Measurements from ENCODE around the gene OR6Y1.

Gene OR6Y1

GRCh38 chr1:158547533-158547932 lies 6.7 kb downstream of the OR6Y1 start:
- ChIA-PET POLR2A (no interaction called here), CTCF (interaction anchor here (1.0 kb wide), 1 partner anchor 8 kb away, joined by 4 read pairs; no protein-coding TSS in a partner anchor)
- no peak for TF ChIP-seq CTCF (IDR thresholded peaks at IDR 0.05; ENCODE audit: control extremely low read depth, extremely low read depth, low read depth, missing control alignments)
- DNase-seq (ENCODE audit: extremely low spot score) = no peak

GRCh38 chr1:158537609-158538008 lies 16.6 kb downstream of the OR6Y1 start:
- CTCF ChIA-PET = no interaction called here
- POLR2A ChIA-PET = no interaction called here
- no peak for TF ChIP-seq CTCF (IDR thresholded peaks at IDR 0.05; ENCODE audit: control extremely low read depth, extremely low read depth, low read depth, missing control alignments)
- no peak for DNase-seq (ENCODE audit: extremely low spot score)

- ChIA-PET CTCF (no interaction called here), POLR2A (no interaction called here)
- DNase-seq (ENCODE audit: extremely low spot score) = no peak
- no peak for TF ChIP-seq CTCF (IDR thresholded peaks at IDR 0.05; ENCODE audit: control extremely low read depth, extremely low read depth, low read depth, missing control alignments)
Observed at GRCh38 chr1:158534496-158534895, 19.7 kb downstream of the OR6Y1 start.

- no peak for DNase-seq (ENCODE audit: extremely low spot score)
- TF ChIP-seq CTCF (IDR thresholded peaks at IDR 0.05; ENCODE audit: control extremely low read depth, extremely low read depth, low read depth, missing control alignments) = peak; percentile 40
- CTCF ChIA-PET = interaction anchor here (0.9 to 2.1 kb wide), 4 partner anchors 8 to 471 kb away, joined by 3 to 8 read pairs (median 4); no protein-coding TSS in a partner anchor
- POLR2A ChIA-PET = no interaction called here
Observed at GRCh38 chr1:158527190-158527815, 26.9 kb downstream of the OR6Y1 start.

GRCh38 chr1:158521666-158522058 lies 32.5 kb downstream of the OR6Y1 start:
- no peak for DNase-seq (ENCODE audit: extremely low spot score)
- no peak for TF ChIP-seq CTCF (IDR thresholded peaks at IDR 0.05; ENCODE audit: control extremely low read depth, extremely low read depth, low read depth, missing control alignments)
- ChIA-PET CTCF (interaction anchor here (0.8 to 1.0 kb wide), 2 partner anchors 27 to 547 kb away, joined by 3 read pairs; no protein-coding TSS in a partner anchor), POLR2A (no interaction called here)

- no peak for DNase-seq (ENCODE audit: extremely low spot score)
- TF ChIP-seq CTCF (IDR thresholded peaks at IDR 0.05; ENCODE audit: control extremely low read depth, extremely low read depth, low read depth, missing control alignments) = no peak
- ChIA-PET POLR2A (no interaction called here), CTCF (interaction anchor here (0.8 to 1.0 kb wide), 2 partner anchors 27 to 548 kb away, joined by 3 read pairs; no protein-coding TSS in a partner anchor)
Observed at GRCh38 chr1:158520955-158521665, 33.1 kb downstream of the OR6Y1 start.

Measured in GM10248 (cell line).